Thyroid gland (tissue), 4 donors: ENCODE measurements around the gene MTA2. TPM values are rescaled to one million over a fixed set of nuclear protein-coding genes. Genes with fewer than 3 reads are reported as not detected.
"Not testable (repeated sequence)": the region's sequence is repeated elsewhere in the genome, so short reads cannot be mapped to it uniquely, and the experiment has no call there.

ENCODE experiments used
- DNase-seq, 2 donors: peaks; one replicate each; pipeline ENCODE4 v3.0.0-alpha.2; 2019
- H3K27ac ChIP-seq, 3 donors: fragments of 200-600 bp; sonication (generic); 1 replicate in 2 of 3; 2 replicates in 1 of 3; pipeline ENCODE4 v1.5.1; 2016 to 2019; ENCODE audit warnings: mild to moderate bottlenecking in 1 of 3, moderate library complexity in 1 of 3
- H3K27me3 ChIP-seq: fragments of 200-600 bp; sonication (generic); one replicate; pipeline ENCODE4 v1.5.1; 2019
- H3K36me3 ChIP-seq, 2 donors: fragments of 200-600 bp; sonication (generic); one replicate each; pipeline ENCODE4 v1.5.1; 2016 to 2019
- H3K4me1 ChIP-seq, 2 donors: fragments of 200-600 bp; sonication (generic); one replicate each; pipeline ENCODE4 v1.5.1; 2017 to 2019
- H3K4me3 ChIP-seq, 3 donors: fragments of 200-600 bp; sonication (generic); replicated peaks in 1 of 3; 1 replicate in 2 of 3; 2 replicates in 1 of 3; pipeline ENCODE4 v1.5.1; 2016; ENCODE audit warnings: mild to moderate bottlenecking in 1 of 3
- H3K9me3 ChIP-seq: fragments of 200-600 bp; sonication (generic); one replicate; pipeline ENCODE4 v1.5.1; 2017
- CTCF ChIP-seq, 6 experiments: fragments of 200-600 bp in 3 of 6; fragments of 450-650 bp in 3 of 6; sonication (generic) in 3 of 6; IDR thresholded peaks; one replicate each; pipeline ENCODE4 v1.5.1; 2016 to 2019; ENCODE audit warnings: antibody characterized with exemption in 6 of 6, mild to moderate bottlenecking in 2 of 6, inconsistent platforms in 1 of 6, moderate library complexity in 1 of 6
- POLR2A ChIP-seq, 2 donors: fragments of 450-650 bp; IDR thresholded peaks; one replicate each; pipeline ENCODE4 v1.6.1; 2017; ENCODE audit warnings: antibody characterized with exemption in 2 of 2, mild to moderate bottlenecking in 2 of 2, moderate library complexity in 1 of 2
- WGBS, 2 donors: methylation state at CpG; one replicate each; pipeline ENCODE4 v1.1.5; 2017; 5-methylcytosine and 5-hydroxymethylcytosine counted together
- intact Hi-C: fragments of 100-400 bp; cut with DNase I; formaldehyde crosslinking; loops from one replicate; pipeline ENCODE4 v1.15.1; 2023
- total RNA-seq, 4 donors: library from RNA; depleted of rRNA; stranded (reverse); fragments of >200 nt; gene quantifications; one replicate each; pipeline ENCODE4 v1.2.3, GENCODE V29; 2016

Gene MTA2
- total RNA-seq, 4 donors from 2014 or later, result 65.3 to 76.7 (median 70.7) TPM

- Histone ChIP-seq H3K9me3 (no peaks in the 10 kb centered on the region), H3K36me3 (peaks cover 31 to 37% of the 10 kb centered on the region in 2 donors), H3K27me3 (no peaks in the 10 kb centered on the region), H3K4me1 (peaks cover 15 to 34% of the 10 kb centered on the region in 2 donors), H3K4me3 (peak within 1 kb of the TSS in 2 of 3 donors; percentile 62 to 80), H3K27ac (peak within 1 kb of the TSS; percentile 79 to 93 (median 84))
- intact Hi-C loops, result no loop called here
- DNase-seq, result peak; percentile 98
- WGBS, 2 donors, result 0% methylated on average over 46 to 52 of the region's 58 CpGs
- peak in 2 of 6 experiments; percentile 3 to 18 for TF ChIP-seq CTCF (IDR thresholded peaks at IDR 0.05)
- peak; percentile 39 to 97 for TF ChIP-seq POLR2A (IDR thresholded peaks at IDR 0.05)
These were observed 10.1 kb downstream of the MTA2 start, which contains the start of gene TUT1 for GRCh38 chr11:62591448-62592145. Gene TUT1, minus strand, starts transcription at chr11:62591523. Its CDS starts 38 bp downstream, at chr11:62591485.

- DNase-seq, result peak; percentile 53 to 59
- Histone ChIP-seq H3K9me3 (no peaks in the 10 kb centered on the region), H3K36me3 (peaks cover 16 to 19% of the 10 kb centered on the region in 2 donors), H3K27me3 (no peaks in the 10 kb centered on the region), H3K27ac (peak overlapping the region; percentile 35 to 64 (median 63)), H3K4me3 (no peak overlapping the region), H3K4me1 (peaks cover 15 to 34% of the 10 kb centered on the region in 2 donors)
- TF ChIP-seq CTCF (IDR thresholded peaks at IDR 0.05) (peak in 3 of 6 experiments; percentile 8 to 39 (median 36)), POLR2A (IDR thresholded peaks at IDR 0.05) (no peak)
- 47% methylated on average over 18 of the region's 18 CpGs for WGBS, 2 donors
- intact Hi-C loops, result no loop called here
These were observed 12.6 kb downstream of the MTA2 start for GRCh38 chr11:62588966-62589637.

- intact Hi-C loops, H3K9me3 ChIP-seq, H3K27ac ChIP-seq, DNase-seq, H3K4me3 ChIP-seq, H3K27me3 ChIP-seq: not testable (repeated sequence)
- WGBS, 2 donors, result 93 to 98% methylated on average over 7 of the region's 7 CpGs
- H3K4me1 ChIP-seq, result peaks cover 7 to 20% of the 10 kb centered on the region in 2 donors
- H3K36me3 ChIP-seq, result peaks cover 20 to 27% of the 10 kb centered on the region in 2 donors
These were observed 16.3 kb downstream of the MTA2 start for GRCh38 chr11:62585356-62585755.

GRCh38 chr11:62581735-62582134, 19.9 kb downstream of the MTA2 start:
- intact Hi-C loops, H3K27ac ChIP-seq, DNase-seq, H3K27me3 ChIP-seq, H3K4me3 ChIP-seq, H3K4me1 ChIP-seq, H3K9me3 ChIP-seq: not testable (repeated sequence)
- WGBS, 2 donors, result 93 to 96% methylated on average over 4 of the region's 4 CpGs
- peaks cover 28 to 36% of the 10 kb centered on the region in 2 donors for H3K36me3 ChIP-seq

GRCh38 chr11:62580959-62581715, 20.5 kb downstream of the MTA2 start:
- H3K9me3 ChIP-seq, result no peaks in the 10 kb centered on the region
- 94% methylated on average over 16 to 18 of the region's 18 CpGs for WGBS, 2 donors
- no peak overlapping the region for H3K27ac ChIP-seq
- peaks cover 27 to 37% of the 10 kb centered on the region in 2 donors for H3K36me3 ChIP-seq
- H3K4me1 ChIP-seq, result peaks cover 0 to 4% of the 10 kb centered on the region in 2 donors
- intact Hi-C loops, result no loop called here
- no peak overlapping the region for H3K4me3 ChIP-seq
- H3K27me3 ChIP-seq, result no peaks in the 10 kb centered on the region
- DNase-seq, result no peak
- TF ChIP-seq POLR2A (IDR thresholded peaks at IDR 0.05), result no peak
- no peak for TF ChIP-seq CTCF (IDR thresholded peaks at IDR 0.05)
